Endothelial cell (in vitro differentiated cells): Measurements from ENCODE around the gene TESK1. TPM values are rescaled to one million over a fixed set of nuclear protein-coding genes. Genes with fewer than 3 reads are reported as not detected.
A peak's percentile ranks its signal among the peaks of the same experiment; 100 is the strongest.

Experiments
- DNase-seq: peaks from one replicate; pipeline ENCODE4 v3.0.0; 2021; ENCODE audit warnings: low spot score
- H3K27ac Mint-ChIP-seq: one replicate; pipeline ENCODE4 v1.8.0; 2021; ENCODE audit warnings: mixed read lengths, inconsistent platforms; ENCODE audit not compliant: unreplicated experiment
- H3K27me3 Mint-ChIP-seq: one replicate; pipeline ENCODE4 v1.8.0; 2021; ENCODE audit warnings: mild to moderate bottlenecking, moderate library complexity, mixed read lengths, inconsistent platforms; ENCODE audit not compliant: unreplicated experiment
- H3K36me3 Mint-ChIP-seq: one replicate; pipeline ENCODE4 v1.8.0; 2021; ENCODE audit warnings: mild to moderate bottlenecking, low read depth, mixed read lengths, inconsistent platforms; ENCODE audit not compliant: unreplicated experiment
- H3K4me1 Mint-ChIP-seq: one replicate; pipeline ENCODE4 v1.8.0; 2021; ENCODE audit warnings: mild to moderate bottlenecking, mixed read lengths, inconsistent platforms; ENCODE audit not compliant: unreplicated experiment
- H3K4me3 Mint-ChIP-seq: one replicate; pipeline ENCODE4 v1.8.0; 2021; ENCODE audit warnings: mild to moderate bottlenecking, mixed read lengths, inconsistent platforms; ENCODE audit not compliant: unreplicated experiment
- H3K9me3 Mint-ChIP-seq: one replicate; pipeline ENCODE4 v1.8.0; 2021; ENCODE audit warnings: mixed read lengths, inconsistent platforms; ENCODE audit not compliant: unreplicated experiment
- CTCF ChIP-seq: fragments of 200-600 bp; sonication (generic); IDR thresholded peaks from one replicate; pipeline ENCODE4 v1.5.0; 2021; ENCODE audit warnings: antibody characterized with exemption; ENCODE audit not compliant: unreplicated experiment
- microRNA-seq: library from miRNA; unstranded; fragments of <30 nt; microRNA quantifications from one replicate; pipeline ENCODE4, GENCODE V29; 2020; ENCODE audit not compliant: unreplicated experiment
- total RNA-seq: library from RNA; stranded (reverse); fragmentation: NEBNext Ultra II Directional; extraction: Animal tissue kit (Norgen Biotek cat#: 25700); gene quantifications from one replicate; pipeline ENCODE4 v1.2.1, GENCODE V29; 2021; ENCODE audit not compliant: unreplicated experiment

Gene TESK1
- total RNA-seq, 1 donor from 2014 or later: 34.6 TPM

- Mint-ChIP-seq H3K27ac (peak within 1 kb of the TSS; percentile 99), H3K36me3 (peaks cover 18% of the 10 kb centered on the region), H3K9me3 (peaks cover 4% of the 10 kb centered on the region), H3K4me1 (peaks cover 35% of the 10 kb centered on the region), H3K4me3 (peak within 1 kb of the TSS; percentile 91), H3K27me3 (peaks cover 31% of the 10 kb centered on the region)
- peak; percentile 88 for DNase-seq
- peak; percentile 76 for TF ChIP-seq CTCF
Observed at GRCh38 chr9:35658137-35658967, 53.3 kb downstream of the TESK1 start, which contains the start of gene CCDC107. Gene CCDC107, plus strand, starts transcription at chr9:35658292. Its CDS starts 88 bp downstream, at chr9:35658380.

DNA sequence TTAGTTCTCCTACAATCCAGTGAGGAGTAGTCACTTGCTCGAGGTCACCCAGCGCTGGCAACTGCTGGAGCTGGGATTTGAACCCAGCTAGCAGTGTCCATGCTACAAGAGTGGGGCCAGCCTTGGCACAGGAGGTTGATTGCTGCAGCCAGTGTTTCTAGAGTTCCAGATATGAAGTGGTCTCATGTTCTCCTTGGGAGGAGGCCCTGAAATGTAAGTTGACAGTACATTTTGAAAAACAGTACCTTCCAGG lies 53.8 kb downstream of the TESK1 start:
- Mint-ChIP-seq H3K9me3 (peaks cover 4% of the 10 kb centered on the region), H3K4me3 (peak overlapping the region; percentile 88), H3K4me1 (peaks cover 35% of the 10 kb centered on the region), H3K27me3 (peaks cover 32% of the 10 kb centered on the region), H3K27ac (peak overlapping the region; percentile 78), H3K36me3 (peaks cover 18% of the 10 kb centered on the region)
- DNase-seq: no peak
- TF ChIP-seq CTCF: no peak

- Mint-ChIP-seq H3K36me3 (peaks cover 18% of the 10 kb centered on the region), H3K27me3 (peaks cover 32% of the 10 kb centered on the region), H3K4me3 (peak overlapping the region; percentile 88), H3K4me1 (peaks cover 35% of the 10 kb centered on the region), H3K27ac (no peak overlapping the region), H3K9me3 (peaks cover 4% of the 10 kb centered on the region)
- DNase-seq: no peak
- TF ChIP-seq CTCF: no peak
Observed at GRCh38 chr9:35659340-35659739, 54.3 kb downstream of the TESK1 start.

Small RNA genes lying within 50 kb of the gene (microRNA-seq; reads per million reads assigned to microRNA genes)
- gene MIR4667: 2.2 reads per million, percentile 32 among the genes with 10 or more reads in this experiment

Other genes starting within 250 kb of the TESK1 start
- gene RUSC2, start 115.2 kb upstream of the TESK1 start, total RNA-seq: 22.3 TPM
- gene CD72, start 13.2 kb downstream of the TESK1 start, total RNA-seq: 2.4 TPM
- not detected for gene SIT1, start 45.7 kb downstream of the TESK1 start, total RNA-seq
- gene RMRP, start 52.8 kb downstream of the TESK1 start, total RNA-seq: 32,961 TPM
- 13.5 TPM for gene CCDC107, start 53.0 kb downstream of the TESK1 start, total RNA-seq
- 1.4 TPM for gene ARHGEF39, start 59.9 kb downstream of the TESK1 start, total RNA-seq
- gene CA9, start 68.7 kb downstream of the TESK1 start, total RNA-seq: 1.5 TPM
- 173 TPM for gene TPM2, start 84.7 kb downstream of the TESK1 start, total RNA-seq
- 370 TPM for gene TLN1, start 126.9 kb downstream of the TESK1 start, total RNA-seq
- 29.2 TPM for gene CREB3, start 127.4 kb downstream of the TESK1 start, total RNA-seq
- gene GBA2, start 144.0 kb downstream of the TESK1 start, total RNA-seq: 200 TPM
- gene RGP1, start 144.0 kb downstream of the TESK1 start, total RNA-seq: 51.4 TPM
- gene MSMP, start 149.0 kb downstream of the TESK1 start, total RNA-seq: 2.8 TPM
- 30.8 TPM for gene NPR2, start 186.3 kb downstream of the TESK1 start, total RNA-seq
- gene SPAG8, start 207.0 kb downstream of the TESK1 start, total RNA-seq: 0.59 TPM
- gene HINT2, start 209.8 kb downstream of the TESK1 start, total RNA-seq: 43.3 TPM
- gene FAM221B, start 223.5 kb downstream of the TESK1 start, total RNA-seq: not detected
- 9.0 TPM for gene TMEM8B, start 224.0 kb downstream of the TESK1 start, total RNA-seq